ENCODE measurements around the gene PKHD1.

GRCh38 chr6:52012582-52012981 lies 74.8 kb downstream of the PKHD1 start:
- TF ChIP-seq POLR2A (IDR thresholded peaks at IDR 0.05) (no peak), CTCF (IDR thresholded peaks at IDR 0.05) (no peak), EP300 (IDR thresholded peaks at IDR 0.05) (no peak)
